Fibroblast of the conjunctiva (primary cell): ENCODE results near the gene ZNF496.
A peak's percentile ranks its signal among the peaks of the same experiment; 100 is the strongest.
"Not testable (repeated sequence)": the region's sequence is repeated elsewhere in the genome, so short reads cannot be mapped to it uniquely, and the experiment has no call there.

Experiments
- DNase-seq: peaks from one replicate; pipeline ENCODE4 v3.0.0-alpha.2; 2010; ENCODE audit warnings: low read depth

ZNF496 gene

GRCh38 chr1:247359559-247359958 lies 27.9 kb upstream of the ZNF496 start:
- DNase-seq: no peak

- no peak for DNase-seq
Measured at GRCh38 chr1:247358920-247359319, 27.3 kb upstream of the ZNF496 start.

- no peak for DNase-seq
Measured at GRCh38 chr1:247357781-247358211, 26.1 kb upstream of the ZNF496 start.

- no peak for DNase-seq
Measured at GRCh38 chr1:247357052-247357780, 25.5 kb upstream of the ZNF496 start.

- not testable (repeated sequence) for DNase-seq
Measured at GRCh38 chr1:247355160-247355559, 23.5 kb upstream of the ZNF496 start.

GRCh38 chr1:247352175-247352574 lies 20.5 kb upstream of the ZNF496 start:
- DNase-seq: no peak

GRCh38 chr1:247350587-247350986 lies 18.9 kb upstream of the ZNF496 start:
- DNase-seq: no peak

GRCh38 chr1:247347477-247348222 lies 16.0 kb upstream of the ZNF496 start:
- no peak for DNase-seq

- DNase-seq: no peak
Measured at GRCh38 chr1:247345881-247346280, 14.2 kb upstream of the ZNF496 start.

- DNase-seq: no peak
Measured at GRCh38 chr1:247343801-247344200, 12.1 kb upstream of the ZNF496 start.

GRCh38 chr1:247338723-247339275 lies 7.1 kb upstream of the ZNF496 start:
- DNase-seq: no peak

- no peak for DNase-seq
Measured at GRCh38 chr1:247337961-247338360, 6.3 kb upstream of the ZNF496 start.

GRCh38 chr1:247337250-247337746 lies 5.6 kb upstream of the ZNF496 start:
- DNase-seq: no peak

GRCh38 chr1:247336390-247336789 lies 4.7 kb upstream of the ZNF496 start:
- DNase-seq: no peak

GRCh38 chr1:247335882-247336281 lies 4.2 kb upstream of the ZNF496 start:
- no peak for DNase-seq

GRCh38 chr1:247334378-247335133 lies 2.9 kb upstream of the ZNF496 start:
- no peak for DNase-seq

GRCh38 chr1:247332623-247333361 lies 1.1 kb upstream of the ZNF496 start:
- DNase-seq: no peak

GRCh38 chr1:247332215-247332622 lies 552 bp upstream of the ZNF496 start:
- DNase-seq: no peak

GRCh38 chr1:247331172-247331524 lies 519 bp downstream of the ZNF496 start:
- peak; percentile 43 for DNase-seq

- no peak for DNase-seq
Measured at GRCh38 chr1:247330548-247331171, 1.0 kb downstream of the ZNF496 start.

- no peak for DNase-seq
Measured at GRCh38 chr1:247329097-247329617, 2.5 kb downstream of the ZNF496 start.
